ENCODE results near the gene SMYD3.

SMYD3 gene

GRCh38 chr1:245832771-245833527, 674.1 kb downstream of the SMYD3 start:
- H4K91ac ChIP-seq (ENCODE audit: low read length), result no peak overlapping the region
- no peak overlapping the region for H3K23ac ChIP-seq (ENCODE audit: low read length in 2 of 2)
- H2BK5ac ChIP-seq (ENCODE audit: low read depth, low read length, poor library complexity, severe bottlenecking), result no peak overlapping the region
- H2BK15ac ChIP-seq (ENCODE audit: low read depth, poor library complexity, severe bottlenecking), result no peak overlapping the region
- no peak overlapping the region for H2BK12ac ChIP-seq (ENCODE audit: low read length in 2 of 2)
- no peaks in the 10 kb centered on the region for H3K9me3 ChIP-seq (ENCODE audit: control insufficient read depth, low read length)
- H3K4me1 ChIP-seq (ENCODE audit: control insufficient read depth, insufficient read depth, low read depth, low read length), result peaks cover 3% of the 10 kb centered on the region
- no peak overlapping the region for H3K4me3 ChIP-seq (ENCODE audit: insufficient read depth in 1 of 2, low read depth in 1 of 2, low read length in 2 of 2)
- no peak overlapping the region for H3K9ac ChIP-seq (ENCODE audit: low read length)
- no peak overlapping the region for H3K18ac ChIP-seq (ENCODE audit: low read depth in 1 of 2, low read length in 2 of 2)
- WGBS, result 97% methylated on average over 6 of the region's 7 CpGs
- no peaks in the 10 kb centered on the region for H3K79me1 ChIP-seq (replicated peaks; ENCODE audit: low read length, poor library complexity, severe bottlenecking)
- DNase-seq, result no peak
- H3K4me2 ChIP-seq (ENCODE audit: low read length, poor library complexity, severe bottlenecking), result no peak overlapping the region
- no peak overlapping the region for H2AFZ ChIP-seq (ENCODE audit: low read depth, low read length)
- H3K4ac ChIP-seq (ENCODE audit: low read depth in 1 of 2, low read length in 2 of 2), result no peak overlapping the region
- no peak overlapping the region for H2BK120ac ChIP-seq (ENCODE audit: low read depth, low read length)
- H3K27me3 ChIP-seq (ENCODE audit: control insufficient read depth in 1 of 2, insufficient read depth in 1 of 2, low read length in 2 of 2), result no peaks in the 10 kb centered on the region
- no peak overlapping the region for H4K8ac ChIP-seq (ENCODE audit: low read length)
- H2AK5ac ChIP-seq (ENCODE audit: low read length, severe bottlenecking), result no peak overlapping the region
- H3K27ac ChIP-seq (ENCODE audit: low read length, poor library complexity, severe bottlenecking), result no peak overlapping the region
- H3K14ac ChIP-seq (ENCODE audit: low read length in 2 of 2), result no peak overlapping the region
- peaks cover 3 to 6% of the 10 kb centered on the region in 2 experiments for H3K36me3 ChIP-seq (ENCODE audit: control insufficient read depth in 1 of 2, insufficient read depth in 2 of 2, low read depth in 1 of 2, low read length in 2 of 2)

DNA sequence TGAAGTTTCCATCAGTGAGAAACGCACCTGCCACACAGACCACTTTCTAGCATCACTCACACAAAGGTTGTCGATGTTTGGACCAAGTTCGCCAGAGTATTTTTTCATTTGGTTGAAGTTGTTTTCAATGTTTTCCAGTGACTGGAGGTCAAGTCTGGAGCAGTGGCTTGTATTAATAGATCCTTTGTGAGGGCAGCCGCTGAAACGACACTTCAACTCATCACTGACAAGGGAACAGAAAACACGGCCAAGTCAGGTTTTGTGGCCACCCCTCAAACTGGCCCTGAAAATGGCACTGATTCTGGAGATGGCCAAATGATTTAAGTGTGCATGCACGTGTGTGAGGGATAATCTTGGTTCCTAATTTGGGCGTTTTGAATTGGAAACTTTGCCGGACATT, 675.6 kb downstream of the SMYD3 start:
- no peak overlapping the region for H3K14ac ChIP-seq (ENCODE audit: low read length in 2 of 2)
- H2BK5ac ChIP-seq (ENCODE audit: low read depth, low read length, poor library complexity, severe bottlenecking), result no peak overlapping the region
- no peak overlapping the region for H3K4ac ChIP-seq (ENCODE audit: low read depth in 1 of 2, low read length in 2 of 2)
- no peak overlapping the region for H3K9ac ChIP-seq (ENCODE audit: low read length)
- H3K23ac ChIP-seq (ENCODE audit: low read length in 2 of 2), result no peak overlapping the region
- H3K27me3 ChIP-seq (ENCODE audit: control insufficient read depth in 1 of 2, insufficient read depth in 1 of 2, low read length in 2 of 2), result no peaks in the 10 kb centered on the region
- peaks cover 4 to 6% of the 10 kb centered on the region in 2 experiments for H3K36me3 ChIP-seq (ENCODE audit: control insufficient read depth in 1 of 2, insufficient read depth in 2 of 2, low read depth in 1 of 2, low read length in 2 of 2)
- no peaks in the 10 kb centered on the region for H3K79me1 ChIP-seq (replicated peaks; ENCODE audit: low read length, poor library complexity, severe bottlenecking)
- no peak overlapping the region for H2AK5ac ChIP-seq (ENCODE audit: low read length, severe bottlenecking)
- H4K91ac ChIP-seq (ENCODE audit: low read length), result no peak overlapping the region
- no peak overlapping the region for H3K18ac ChIP-seq (ENCODE audit: low read depth in 1 of 2, low read length in 2 of 2)
- H4K8ac ChIP-seq (ENCODE audit: low read length), result no peak overlapping the region
- H3K4me3 ChIP-seq (ENCODE audit: insufficient read depth in 1 of 2, low read depth in 1 of 2, low read length in 2 of 2), result no peak overlapping the region
- no peak overlapping the region for H2BK12ac ChIP-seq (ENCODE audit: low read length in 2 of 2)
- H3K27ac ChIP-seq (ENCODE audit: low read length, poor library complexity, severe bottlenecking), result no peak overlapping the region
- H2AFZ ChIP-seq (ENCODE audit: low read depth, low read length), result no peak overlapping the region
- no peaks in the 10 kb centered on the region for H3K9me3 ChIP-seq (ENCODE audit: control insufficient read depth, low read length)
- 83% methylated on average over 8 of the region's 9 CpGs for WGBS
- H3K4me1 ChIP-seq (ENCODE audit: control insufficient read depth, insufficient read depth, low read depth, low read length), result no peaks in the 10 kb centered on the region
- no peak overlapping the region for H2BK120ac ChIP-seq (ENCODE audit: low read depth, low read length)
- no peak for DNase-seq
- H2BK15ac ChIP-seq (ENCODE audit: low read depth, poor library complexity, severe bottlenecking), result no peak overlapping the region
- no peak overlapping the region for H3K4me2 ChIP-seq (ENCODE audit: low read length, poor library complexity, severe bottlenecking)

GRCh38 chr1:245829826-245830225, 677.3 kb downstream of the SMYD3 start:
- Histone ChIP-seq H3K79me1 (replicated peaks; ENCODE audit: low read length, poor library complexity, severe bottlenecking) (no peaks in the 10 kb centered on the region), H3K9me3 (ENCODE audit: control insufficient read depth, low read length) (no peaks in the 10 kb centered on the region), H3K4ac (ENCODE audit: low read depth in 1 of 2, low read length in 2 of 2) (no peak overlapping the region), H3K23ac (ENCODE audit: low read length in 2 of 2) (no peak overlapping the region), H3K27me3 (ENCODE audit: control insufficient read depth in 1 of 2, insufficient read depth in 1 of 2, low read length in 2 of 2) (no peaks in the 10 kb centered on the region), H2AFZ (ENCODE audit: low read depth, low read length) (no peak overlapping the region), H2BK12ac (ENCODE audit: low read length in 2 of 2) (no peak overlapping the region), H2BK120ac (ENCODE audit: low read depth, low read length) (no peak overlapping the region), H3K9ac (ENCODE audit: low read length) (no peak overlapping the region), H3K27ac (ENCODE audit: low read length, poor library complexity, severe bottlenecking) (no peak overlapping the region), H3K4me3 (ENCODE audit: insufficient read depth in 1 of 2, low read depth in 1 of 2, low read length in 2 of 2) (no peak overlapping the region), H4K8ac (ENCODE audit: low read length) (no peak overlapping the region), H3K18ac (ENCODE audit: low read depth in 1 of 2, low read length in 2 of 2) (no peak overlapping the region), H3K14ac (ENCODE audit: low read length in 2 of 2) (no peak overlapping the region), H2BK5ac (ENCODE audit: low read depth, low read length, poor library complexity, severe bottlenecking) (no peak overlapping the region), H3K4me1 (ENCODE audit: control insufficient read depth, insufficient read depth, low read depth, low read length) (no peaks in the 10 kb centered on the region), H4K91ac (ENCODE audit: low read length) (no peak overlapping the region), H3K4me2 (ENCODE audit: low read length, poor library complexity, severe bottlenecking) (no peak overlapping the region), H2AK5ac (ENCODE audit: low read length, severe bottlenecking) (no peak overlapping the region), H3K36me3 (ENCODE audit: control insufficient read depth in 1 of 2, insufficient read depth in 2 of 2, low read depth in 1 of 2, low read length in 2 of 2) (peaks cover 0 to 4% of the 10 kb centered on the region in 2 experiments), H2BK15ac (ENCODE audit: low read depth, poor library complexity, severe bottlenecking) (no peak overlapping the region)
- DNase-seq, result no peak

GRCh38 chr1:245829194-245829593, 677.9 kb downstream of the SMYD3 start:
- H3K9me3 ChIP-seq (ENCODE audit: control insufficient read depth, low read length), result no peaks in the 10 kb centered on the region
- no peaks in the 10 kb centered on the region for H3K4me1 ChIP-seq (ENCODE audit: control insufficient read depth, insufficient read depth, low read depth, low read length)
- H3K4ac ChIP-seq (ENCODE audit: low read depth in 1 of 2, low read length in 2 of 2), result no peak overlapping the region
- H3K14ac ChIP-seq (ENCODE audit: low read length in 2 of 2), result no peak overlapping the region
- no peak overlapping the region for H2AFZ ChIP-seq (ENCODE audit: low read depth, low read length)
- H2BK5ac ChIP-seq (ENCODE audit: low read depth, low read length, poor library complexity, severe bottlenecking), result no peak overlapping the region
- no peak overlapping the region for H2BK120ac ChIP-seq (ENCODE audit: low read depth, low read length)
- H3K9ac ChIP-seq (ENCODE audit: low read length), result no peak overlapping the region
- H2BK12ac ChIP-seq (ENCODE audit: low read length in 2 of 2), result no peak overlapping the region
- H3K4me2 ChIP-seq (ENCODE audit: low read length, poor library complexity, severe bottlenecking), result no peak overlapping the region
- WGBS, result no CpG with 5 or more reads among the region's 3 CpGs
- H4K91ac ChIP-seq (ENCODE audit: low read length), result no peak overlapping the region
- no peak overlapping the region for H3K4me3 ChIP-seq (ENCODE audit: insufficient read depth in 1 of 2, low read depth in 1 of 2, low read length in 2 of 2)
- H4K8ac ChIP-seq (ENCODE audit: low read length), result no peak overlapping the region
- H3K27ac ChIP-seq (ENCODE audit: low read length, poor library complexity, severe bottlenecking), result no peak overlapping the region
- H2BK15ac ChIP-seq (ENCODE audit: low read depth, poor library complexity, severe bottlenecking), result no peak overlapping the region
- no peak for DNase-seq
- no peak overlapping the region for H3K23ac ChIP-seq (ENCODE audit: low read length in 2 of 2)
- H2AK5ac ChIP-seq (ENCODE audit: low read length, severe bottlenecking), result no peak overlapping the region
- no peaks in the 10 kb centered on the region for H3K27me3 ChIP-seq (ENCODE audit: control insufficient read depth in 1 of 2, insufficient read depth in 1 of 2, low read length in 2 of 2)
- no peaks in the 10 kb centered on the region for H3K79me1 ChIP-seq (replicated peaks; ENCODE audit: low read length, poor library complexity, severe bottlenecking)
- H3K18ac ChIP-seq (ENCODE audit: low read depth in 1 of 2, low read length in 2 of 2), result no peak overlapping the region
- peaks cover 0 to 4% of the 10 kb centered on the region in 2 experiments for H3K36me3 ChIP-seq (ENCODE audit: control insufficient read depth in 1 of 2, insufficient read depth in 2 of 2, low read depth in 1 of 2, low read length in 2 of 2)
